ENCODE data around the gene RHD.
"Not testable (repeated sequence)": the region's sequence is repeated elsewhere in the genome, so short reads cannot be mapped to it uniquely, and the experiment has no call there.

The RHD gene

DNA sequence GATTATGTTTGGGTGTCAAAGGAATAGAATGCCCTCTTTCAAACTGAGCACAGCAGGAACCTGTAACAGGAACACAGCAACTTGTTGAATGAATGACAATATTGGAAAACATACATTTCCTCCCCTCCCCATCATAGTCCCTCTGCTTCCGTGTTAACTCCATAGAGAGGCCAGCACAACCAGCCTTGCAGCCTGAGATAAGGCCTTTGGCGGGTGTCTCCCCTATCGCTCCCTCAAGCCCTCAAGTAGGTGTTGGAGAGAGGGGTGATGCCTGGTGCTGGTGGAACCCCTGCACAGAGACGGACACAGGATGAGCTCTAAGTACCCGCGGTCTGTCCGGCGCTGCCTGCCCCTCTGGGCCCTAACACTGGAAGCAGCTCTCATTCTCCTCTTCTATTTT, at the start of gene RHD:
Gene RHD, plus strand, starts transcription at position 272 of the 400 bp plus-strand sequence. Its CDS starts 39 bp downstream, at position 311.
- DNase-seq (ENCODE audit: low read depth in 3 of 3): not testable (repeated sequence)

DNA sequence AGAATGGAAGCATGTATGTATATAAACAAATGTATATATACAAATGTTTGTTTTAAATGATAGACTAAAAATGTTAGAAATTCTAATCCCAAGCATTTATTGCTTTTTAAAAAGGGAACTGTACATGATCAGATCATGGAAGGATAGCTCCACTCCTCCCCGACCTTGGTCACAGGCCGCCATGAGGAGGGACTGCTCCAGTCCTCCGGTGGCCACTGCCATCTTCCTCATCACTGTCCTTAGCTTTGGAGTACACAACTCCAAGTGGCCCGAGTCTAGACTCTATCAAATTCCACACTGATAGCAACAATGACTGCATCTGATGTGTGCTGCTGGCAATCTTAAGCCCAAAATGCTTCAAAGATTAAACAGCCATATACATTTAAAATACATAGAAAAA, 49.7 kb upstream of the RHD start:
- no peak for DNase-seq (ENCODE audit: low read depth in 3 of 3)

DNA sequence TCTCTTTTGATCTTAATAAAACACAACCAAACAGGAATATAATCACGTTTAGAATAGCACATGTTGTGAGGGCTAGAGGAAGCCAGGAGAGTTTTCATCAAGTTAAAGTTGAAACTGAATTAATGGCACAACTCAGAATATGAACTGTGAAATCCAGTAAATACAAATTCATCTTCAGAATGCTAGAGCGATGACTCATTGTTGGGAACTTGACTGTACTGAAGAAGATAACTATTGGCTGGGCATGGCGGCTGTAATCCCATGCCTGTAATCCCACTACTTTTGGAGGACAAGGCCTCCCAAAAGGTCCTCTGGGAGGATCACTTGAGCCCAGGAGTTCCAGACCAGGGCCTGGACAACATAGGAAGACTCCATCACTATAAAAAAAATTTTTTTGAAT, 48.8 kb upstream of the RHD start:
- no peak for DNase-seq (ENCODE audit: low read depth in 3 of 3)

DNA sequence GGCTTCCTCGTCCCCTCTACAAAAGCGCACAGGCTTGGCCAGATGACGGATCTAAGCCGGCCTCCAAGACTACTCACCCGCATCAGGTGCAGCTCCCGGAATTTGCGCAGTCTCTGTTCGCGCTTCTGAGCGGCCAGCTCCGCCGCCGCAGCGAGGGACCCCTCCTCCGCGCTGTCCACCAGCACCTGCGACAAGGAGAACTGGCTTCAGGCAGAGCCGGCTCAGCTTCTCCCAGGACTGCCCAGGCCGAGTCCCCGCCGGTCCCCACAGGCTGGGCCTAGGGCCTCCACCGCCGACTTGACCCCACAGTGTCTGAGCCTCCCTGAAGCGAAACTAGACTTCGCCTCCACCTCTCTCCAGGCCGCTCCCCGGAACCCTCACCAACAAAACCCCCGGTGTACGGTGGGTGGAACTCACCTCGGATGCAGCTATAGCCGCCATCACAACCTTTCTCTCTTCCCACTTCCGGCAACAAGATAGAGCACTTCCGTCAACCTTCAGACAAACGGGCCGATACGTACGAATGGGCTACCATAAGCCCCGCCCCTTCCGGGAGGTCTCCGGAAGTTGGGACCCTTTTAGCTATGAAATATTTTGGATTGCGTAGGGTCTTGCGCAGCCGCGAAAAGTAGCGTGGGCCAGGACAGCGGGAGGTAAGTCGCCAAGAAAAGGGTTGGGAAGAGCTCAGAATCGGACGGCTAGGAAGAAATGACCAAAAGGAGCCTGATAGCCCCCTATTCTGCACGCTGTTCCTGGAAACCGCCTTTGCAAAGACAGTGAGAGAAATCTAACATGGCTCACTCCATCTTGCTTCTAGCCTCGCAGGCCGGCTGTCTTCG, 40.1 kb upstream of the RHD start, which contains the start of gene SYF2:
Gene SYF2, minus strand, starts transcription at position 476 of the 839 bp plus-strand sequence. Its CDS starts 35 bp downstream, at position 441.
- peak; percentile 81 to 89 (median 82) for DNase-seq (ENCODE audit: low read depth in 3 of 3)

DNA sequence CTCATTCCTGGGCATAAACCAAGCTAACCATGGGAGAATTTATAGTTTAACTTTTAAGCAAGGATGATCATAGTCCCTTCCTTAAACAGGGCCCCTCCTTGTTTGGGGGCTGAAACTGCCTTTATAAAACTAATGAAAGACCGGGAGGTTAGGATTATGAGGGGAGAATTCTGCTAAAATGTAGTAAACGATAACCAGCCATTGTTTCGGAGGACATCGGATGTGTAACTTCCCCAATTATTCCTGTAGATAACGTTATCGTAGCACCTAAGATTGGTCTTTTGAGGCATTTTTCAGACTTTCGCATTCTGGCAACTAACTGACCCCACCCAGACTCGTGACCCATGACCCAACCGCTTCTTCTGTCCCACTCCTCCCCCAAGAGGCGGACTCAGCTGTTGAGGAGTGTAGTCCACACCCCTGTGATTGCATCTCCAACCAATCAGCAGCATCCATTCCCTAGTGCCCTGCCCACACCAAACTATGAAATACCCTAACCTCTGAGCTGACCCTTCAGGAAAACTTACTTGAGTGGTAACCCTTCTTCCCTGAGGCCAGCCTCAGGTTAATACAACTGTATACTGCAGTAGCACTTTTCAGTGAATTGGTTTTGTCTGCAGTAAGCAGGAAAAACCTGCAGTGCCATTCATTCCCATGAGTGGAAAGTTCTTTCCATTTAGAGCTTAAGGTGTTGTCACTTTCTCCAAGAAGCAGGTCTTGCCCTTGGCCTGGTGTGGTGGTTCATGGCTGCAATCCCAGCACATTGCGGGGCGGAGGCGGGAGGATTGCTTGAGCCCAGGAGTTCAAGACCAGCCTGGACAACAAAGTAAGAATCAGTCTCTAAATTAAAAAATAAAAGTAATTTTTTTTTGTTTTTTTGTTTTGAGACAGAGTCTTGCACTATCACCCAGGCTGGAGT, 39.2 kb upstream of the RHD start:
- DNase-seq (ENCODE audit: low read depth in 3 of 3): peak in 2 of 3 experiments; percentile 38 to 53

DNA sequence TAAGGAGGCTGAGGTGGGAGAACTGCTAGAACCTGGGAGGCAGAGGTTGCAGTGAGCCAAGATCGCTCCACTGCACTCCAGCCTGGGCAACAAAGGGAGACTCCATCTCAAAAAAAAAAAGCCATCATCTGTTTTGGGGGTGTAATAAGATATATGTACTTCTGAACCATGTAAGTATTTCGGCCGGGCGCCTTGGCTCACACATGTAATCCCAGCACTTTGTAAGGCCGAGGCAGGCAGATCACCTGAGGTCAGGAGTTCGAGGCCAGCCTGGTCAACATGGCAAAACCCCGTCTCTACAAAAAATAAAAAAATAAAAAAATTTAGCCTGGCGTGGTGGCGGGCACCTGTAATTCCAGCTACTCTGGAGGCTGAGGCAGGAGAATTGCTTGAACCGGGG, 36.9 kb upstream of the RHD start:
- not testable (repeated sequence) for DNase-seq (ENCODE audit: low read depth in 3 of 3)

DNA sequence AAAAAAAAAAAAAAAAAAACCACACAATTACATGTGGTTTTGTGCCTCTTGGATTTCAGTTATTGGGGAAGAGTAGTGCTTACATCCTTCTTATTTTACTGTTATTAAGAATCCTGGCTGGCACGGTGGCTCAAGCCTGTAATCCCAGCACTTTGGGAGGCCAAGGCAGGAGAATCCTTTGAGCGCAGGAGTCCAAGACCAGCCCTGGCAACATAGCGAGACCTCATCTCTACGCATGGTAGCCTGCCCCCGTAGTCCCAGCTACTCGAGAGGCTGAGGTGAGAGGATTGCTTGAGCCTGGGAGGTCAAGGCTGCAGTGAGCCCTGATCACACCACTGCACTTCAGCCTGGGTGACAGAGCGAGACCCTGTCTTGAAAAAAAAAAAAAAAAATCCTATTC, 36.0 kb upstream of the RHD start:
- DNase-seq (ENCODE audit: low read depth in 3 of 3): not testable (repeated sequence)

DNA sequence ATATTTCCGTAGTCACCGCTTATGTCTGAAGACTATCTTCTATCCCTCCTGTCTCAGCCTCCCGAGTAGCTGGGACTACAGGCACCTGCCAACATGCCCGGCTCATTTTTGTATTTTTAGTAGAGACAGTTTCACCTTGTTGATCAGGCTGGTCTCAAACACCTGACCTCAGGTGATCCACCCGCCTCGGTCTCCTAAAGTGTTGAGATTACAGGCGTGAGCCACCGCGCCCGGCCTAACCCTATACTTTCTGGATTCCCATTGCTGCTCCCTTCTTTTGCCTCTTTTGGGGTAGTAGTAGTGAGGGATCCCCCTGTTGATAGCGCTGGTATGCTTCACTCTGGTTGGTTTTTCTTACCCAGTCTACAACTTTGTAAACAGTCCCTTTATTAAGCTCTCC, 34.3 kb upstream of the RHD start:
- no peak for DNase-seq (ENCODE audit: low read depth in 3 of 3)

DNA sequence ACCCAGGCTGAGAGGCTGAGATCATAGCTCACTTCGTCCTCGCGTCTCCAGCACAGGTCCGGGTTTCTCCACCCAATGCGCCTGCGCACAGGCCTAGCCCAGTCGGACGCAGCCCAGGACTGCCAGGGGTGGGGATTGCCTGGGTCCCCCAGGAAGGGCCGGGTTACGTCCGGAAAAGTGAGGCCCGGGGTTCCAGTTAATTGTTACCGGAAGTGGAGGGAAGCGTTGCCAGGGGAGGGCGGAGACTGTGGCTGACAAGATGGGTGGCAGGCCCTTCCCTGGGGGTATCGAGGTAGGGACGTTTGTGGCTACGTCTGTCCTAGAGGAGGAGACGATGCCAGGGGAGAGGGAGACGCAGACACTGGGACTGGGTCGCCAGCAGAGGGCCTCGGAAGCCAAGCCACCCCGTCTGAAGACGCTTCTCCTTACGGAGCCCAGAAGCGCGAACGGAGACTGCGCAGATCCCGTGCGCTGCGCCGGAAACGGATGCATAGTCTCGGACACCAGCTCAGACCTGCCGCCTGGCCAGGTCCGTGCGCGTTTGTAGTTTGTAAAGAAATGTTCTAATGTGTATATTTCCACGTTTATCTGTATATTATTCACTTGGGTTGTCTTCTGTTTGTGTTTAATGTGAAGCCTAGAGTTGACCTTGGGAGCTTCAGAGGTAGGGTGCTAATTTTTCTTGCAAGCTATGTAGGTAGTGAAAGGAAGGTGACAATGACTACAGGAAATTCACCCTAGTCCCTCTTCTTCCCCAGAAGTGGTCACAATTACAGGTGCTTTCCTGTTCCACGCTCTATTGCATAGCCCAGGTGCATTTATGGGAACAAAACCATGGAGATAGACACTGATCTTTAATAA, 32.4 kb upstream of the RHD start:
- peak; percentile 81 to 95 (median 88) for DNase-seq (ENCODE audit: low read depth in 3 of 3)

DNA sequence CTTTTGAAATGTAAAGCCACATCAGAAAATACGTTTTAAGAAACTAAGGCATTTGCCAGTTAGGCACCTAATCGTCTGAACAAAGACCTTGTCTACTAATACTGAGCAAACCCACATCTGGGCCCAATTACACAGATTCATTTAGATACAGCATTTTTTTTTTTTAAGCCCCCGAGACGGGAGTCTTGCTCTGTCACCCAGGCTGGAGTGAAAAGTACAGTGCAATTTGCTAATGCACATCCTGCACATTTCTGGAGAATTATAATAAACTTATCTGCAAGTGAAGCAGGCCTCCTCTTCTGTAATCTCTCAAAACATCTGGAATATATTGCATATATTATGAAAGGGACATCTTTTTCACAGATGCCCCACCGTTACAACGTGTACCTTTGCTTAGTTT, 28.4 kb upstream of the RHD start:
- no peak for DNase-seq (ENCODE audit: low read depth in 3 of 3)

DNA sequence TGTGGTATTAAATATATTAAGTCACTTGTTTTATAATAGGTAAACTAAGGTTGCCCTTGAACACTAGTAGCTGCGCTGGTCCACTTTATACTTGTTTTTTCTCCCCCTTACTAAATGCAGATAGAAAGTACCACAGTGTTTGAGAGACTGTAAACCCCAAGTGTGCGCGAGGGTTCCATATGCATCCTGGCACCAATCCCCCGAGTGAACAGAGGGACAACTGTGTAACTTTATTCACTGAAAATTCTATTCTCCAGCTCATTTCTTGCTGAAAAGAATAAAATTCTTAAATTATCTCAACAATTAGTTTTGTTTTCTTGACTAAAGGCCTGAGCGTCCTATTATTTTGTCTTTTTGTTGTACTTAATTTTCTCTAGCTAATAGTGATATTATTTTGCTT, 26.9 kb upstream of the RHD start:
- DNase-seq (ENCODE audit: low read depth in 3 of 3): no peak

DNA sequence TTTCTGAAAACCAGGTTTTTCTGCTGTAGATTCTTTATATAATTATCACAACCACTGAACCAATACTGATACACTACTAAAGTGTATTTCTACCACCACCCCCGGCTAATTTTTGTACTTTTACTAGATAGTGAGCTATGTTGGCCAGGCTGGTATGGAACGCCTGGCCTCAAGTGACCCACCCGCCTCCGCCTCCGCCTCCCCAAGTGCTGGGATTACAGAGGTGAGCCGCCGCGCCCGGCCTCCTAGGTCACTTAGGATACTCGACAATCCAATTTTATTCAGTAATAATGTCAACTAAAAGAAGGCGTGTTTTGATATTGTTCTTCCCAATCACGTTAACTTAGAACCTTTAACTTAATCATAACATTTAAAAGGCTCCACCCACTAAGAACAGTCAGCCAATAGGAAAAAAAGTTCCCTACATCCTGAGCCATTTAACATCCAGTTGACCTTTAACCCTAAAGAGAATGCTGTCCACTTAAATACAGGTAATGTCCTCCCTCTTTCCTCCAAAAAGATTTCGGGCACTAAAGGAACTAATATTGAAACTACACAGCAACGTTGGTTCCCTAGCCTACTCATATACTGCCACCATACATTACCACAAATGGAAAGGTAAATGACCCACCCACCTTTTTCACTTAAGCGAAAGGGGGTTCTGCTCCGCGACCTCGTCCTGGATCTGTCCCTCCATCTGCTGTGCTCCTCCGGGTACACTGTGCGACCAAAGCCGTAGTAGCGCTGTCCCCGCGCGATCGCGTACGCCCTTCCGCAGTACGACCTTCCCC, 26.3 kb upstream of the RHD start:
- DNase-seq (ENCODE audit: low read depth in 3 of 3): no peak

DNA sequence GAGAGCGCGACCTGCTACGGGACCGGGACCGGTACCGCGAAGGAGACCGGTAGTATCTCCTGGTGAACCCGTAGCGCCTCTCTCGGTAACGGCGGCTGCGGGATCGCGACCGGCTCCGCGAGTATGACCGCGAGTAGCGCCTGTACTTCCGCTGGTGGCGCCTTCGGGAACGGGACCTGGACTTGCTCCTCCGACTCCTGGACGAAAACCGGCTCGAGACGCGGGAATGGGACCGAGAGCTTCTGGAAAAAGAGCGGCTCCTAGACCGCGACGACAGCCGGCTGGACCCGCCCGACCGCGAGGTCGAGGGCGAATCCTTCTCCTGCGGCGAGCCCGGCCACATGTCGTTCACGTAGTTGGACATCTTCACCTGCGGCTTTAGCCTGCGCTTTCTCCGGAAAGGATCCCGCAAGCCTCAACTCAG, 25.7 kb upstream of the RHD start:
- DNase-seq (ENCODE audit: low read depth in 3 of 3): peak in 1 of 3 experiments; percentile 32

DNA sequence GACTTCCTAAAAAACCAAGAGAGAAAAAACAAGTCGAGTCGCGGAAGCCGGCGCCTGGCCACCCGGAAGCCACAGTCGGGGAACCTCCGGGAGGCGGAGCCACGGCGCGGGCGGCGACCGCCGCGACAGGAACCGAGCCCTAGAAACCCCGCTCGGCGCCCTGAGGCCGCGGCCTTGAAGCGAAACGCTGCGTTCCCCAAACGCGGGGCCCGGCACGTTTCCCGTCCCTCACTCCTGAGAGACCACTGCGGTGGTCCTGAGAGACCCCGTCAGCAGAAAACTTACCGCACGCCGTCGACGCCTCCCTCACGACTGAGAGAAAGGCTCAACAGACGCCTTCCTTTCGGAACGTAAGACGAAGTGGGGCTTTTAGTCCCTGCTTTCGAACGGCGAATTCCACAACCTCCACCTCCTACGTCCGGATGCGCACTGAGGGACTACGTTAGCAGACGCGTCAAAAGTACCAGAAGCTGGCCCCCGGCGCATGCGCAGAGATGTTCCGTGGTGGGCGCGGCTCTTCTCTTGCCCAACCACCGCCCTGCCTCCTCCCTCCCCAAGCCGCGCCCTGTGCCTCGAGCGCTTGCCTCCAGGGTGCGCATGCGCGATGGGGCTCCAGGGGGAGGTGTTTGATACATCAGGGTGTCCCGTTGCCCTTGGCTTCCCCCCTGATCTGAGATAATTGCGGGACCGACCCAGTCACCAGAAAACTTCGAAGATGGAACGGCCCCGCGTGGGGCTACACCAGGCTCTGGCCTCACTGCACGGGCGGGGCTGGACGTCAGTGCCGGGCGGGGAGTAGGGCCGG, 25.1 kb upstream of the RHD start, which contains the start of gene RSRP1:
Gene RSRP1, minus strand, starts transcription at position 431 of the 805 bp plus-strand sequence. CDS start 491 bp downstream, outside the sequence.
- peak; percentile 99 to 100 (median 100) for DNase-seq (ENCODE audit: low read depth in 3 of 3)

DNA sequence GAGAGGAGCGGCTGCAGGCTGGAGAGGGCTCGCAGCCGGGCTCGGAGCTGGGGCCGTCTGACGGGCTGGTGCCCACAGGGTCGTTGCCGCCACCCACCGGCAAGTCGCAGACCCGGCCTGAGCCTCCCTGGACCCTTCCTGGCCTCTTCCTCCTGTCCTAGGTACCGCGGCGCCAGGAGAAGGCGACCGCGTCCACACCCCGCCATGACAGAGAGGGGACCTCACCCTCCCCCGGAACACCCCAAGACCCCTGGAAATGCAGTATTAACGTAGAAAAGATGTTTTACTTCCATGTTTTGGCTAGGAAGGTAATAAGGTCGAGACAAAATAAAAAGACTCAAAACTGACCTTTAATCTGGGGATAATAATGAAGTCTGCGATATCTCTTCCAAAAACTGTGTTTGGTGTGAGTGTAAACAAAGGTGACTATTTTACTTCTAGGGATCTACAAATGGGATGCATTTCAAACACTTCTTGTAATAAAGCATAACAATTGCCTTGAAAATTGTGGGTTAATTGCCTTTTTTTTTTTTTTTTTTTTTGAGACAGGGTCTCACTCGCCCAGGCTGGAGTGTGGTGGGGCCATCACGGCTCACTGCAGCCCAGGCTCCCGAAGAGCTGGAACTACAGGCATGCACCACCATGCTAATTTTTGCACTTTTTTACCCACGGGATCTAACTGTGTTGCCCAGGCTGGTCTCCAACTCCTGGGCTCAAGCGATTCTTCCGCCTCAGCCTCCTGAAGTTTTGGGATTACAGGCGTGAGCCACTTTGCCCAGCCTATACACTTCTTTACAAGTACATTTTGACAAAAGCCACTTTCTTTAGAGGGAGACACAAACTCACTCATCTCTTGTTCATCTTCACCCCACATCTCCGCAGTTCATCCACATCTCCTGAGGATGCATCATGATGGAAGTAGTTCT, 24.2 kb upstream of the RHD start:
- no peak for DNase-seq (ENCODE audit: low read depth in 3 of 3)

DNA sequence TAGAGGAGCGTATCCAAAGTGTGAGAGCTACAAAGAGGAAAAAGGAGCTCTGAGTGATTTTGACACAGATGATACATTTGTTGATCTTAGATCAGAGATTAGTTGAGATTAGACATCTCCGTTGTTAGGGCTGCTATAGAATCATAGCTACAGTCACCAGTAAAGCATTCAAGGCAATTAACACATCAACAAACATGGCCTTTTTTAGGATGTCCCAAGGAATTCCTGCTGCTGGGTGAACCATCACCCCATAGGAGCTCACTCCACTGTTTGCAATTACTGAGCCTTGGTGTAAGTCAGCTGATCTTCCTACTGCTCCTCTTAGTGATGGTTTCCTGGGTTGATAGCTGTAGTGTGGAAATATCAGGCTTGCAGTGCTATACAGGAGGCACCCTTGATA, 18.4 kb upstream of the RHD start:
- DNase-seq (ENCODE audit: low read depth in 3 of 3): no peak

DNA sequence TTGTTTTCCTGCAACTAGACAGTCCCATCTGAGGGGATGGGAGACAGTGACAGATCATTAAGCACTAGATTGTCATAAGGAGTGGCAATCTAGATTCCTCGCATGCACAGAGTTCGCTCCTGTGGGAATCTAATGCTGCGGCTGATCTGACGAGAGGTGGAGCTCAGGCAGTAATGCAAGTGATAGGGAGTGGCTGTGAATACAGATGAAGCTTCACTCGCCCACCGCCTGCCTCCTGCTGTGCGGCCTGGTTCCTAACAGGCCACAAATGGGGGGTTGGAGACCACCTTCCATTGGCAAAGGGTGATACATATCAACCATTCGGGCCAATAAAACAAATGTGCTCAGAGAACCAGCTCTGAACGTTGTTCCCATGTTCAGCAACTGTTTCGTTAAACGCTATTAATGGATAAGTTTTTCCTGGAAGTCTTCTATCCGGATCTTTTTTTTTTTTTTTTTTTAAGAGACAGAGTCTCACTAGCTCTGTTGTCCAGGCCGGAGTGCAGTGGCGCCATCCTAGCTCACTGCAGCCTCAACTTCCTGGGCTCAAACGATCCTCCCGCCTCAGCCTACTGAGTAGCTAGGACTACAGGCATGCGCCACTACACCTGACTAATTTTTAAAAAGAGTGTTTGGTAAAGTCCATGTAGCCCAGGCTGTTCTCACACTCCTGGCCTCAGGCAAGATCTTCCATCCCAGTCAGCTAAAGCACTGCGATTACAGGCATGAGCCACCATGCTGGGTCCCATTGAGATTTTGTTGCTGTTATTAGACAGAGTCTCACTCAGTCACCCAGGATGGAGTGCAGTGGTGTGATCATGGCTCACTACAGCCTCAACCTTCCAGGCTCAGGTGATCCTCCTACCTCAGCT, 16.4 kb upstream of the RHD start:
- DNase-seq (ENCODE audit: low read depth in 3 of 3): no peak

DNA sequence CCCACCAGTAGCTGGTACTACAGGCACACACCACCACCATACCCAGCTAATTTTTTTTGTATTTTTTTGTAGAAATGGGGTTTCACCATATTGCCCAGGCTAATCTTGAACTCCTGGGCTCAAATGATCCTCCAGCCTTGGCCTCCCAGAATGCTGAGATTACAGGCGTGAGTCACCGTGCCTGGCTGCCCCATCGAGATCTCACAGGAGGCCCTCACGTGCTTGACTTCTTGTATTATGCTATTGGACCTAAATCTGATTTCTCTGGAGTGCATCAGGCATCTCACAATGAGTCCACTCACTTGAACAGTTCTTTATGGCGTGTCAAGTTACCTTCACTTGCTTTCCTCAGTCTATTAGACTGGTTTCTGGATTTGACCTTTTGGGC, 15.7 kb upstream of the RHD start:
- DNase-seq (ENCODE audit: low read depth in 3 of 3): no peak
